Kidney epithelial cell (primary cell): ENCODE measurements around the gene PSME3IP1. TPM values are rescaled to one million over a fixed set of nuclear protein-coding genes. Genes with fewer than 3 reads are reported as not detected.
A peak's percentile ranks its signal among the peaks of the same experiment; 100 is the strongest.

Experiments
- DNase-seq: peaks from one replicate; pipeline ENCODE4 v3.0.0-alpha.2; 2010; ENCODE audit warnings: low read depth
- H3K27me3 ChIP-seq: 2 replicates; pipeline ENCODE4 v1.6.0; 2011; ENCODE audit warnings: low read length; ENCODE audit not compliant: control insufficient read depth, insufficient read depth
- H3K36me3 ChIP-seq: 2 replicates; pipeline ENCODE4 v1.5.1; 2011; ENCODE audit warnings: low read length; ENCODE audit not compliant: control insufficient read depth, insufficient read depth
- H3K4me3 ChIP-seq: 2 replicates; pipeline ENCODE4 v1.5.1; 2011; ENCODE audit warnings: low read depth, mild to moderate bottlenecking, control low read depth, low read length
- CTCF ChIP-seq: IDR thresholded peaks from 2 replicates; pipeline ENCODE4 v1.5.1; 2011; ENCODE audit warnings: mild to moderate bottlenecking, moderate library complexity, low read length, control low read depth, inconsistent platforms; ENCODE audit not compliant: insufficient read depth, poor library complexity, severe bottlenecking
- total RNA-seq: library from RNA; depleted of rRNA; stranded (reverse); fragments of >200 nt; gene quantifications from 2 replicates; pipeline ENCODE4 v1.2.3, GENCODE V29; 2015

PSME3IP1 gene
- total RNA-seq, 1 donor from 2014 or later: 94.5 TPM

- Histone ChIP-seq H3K27me3 (no peaks in the 10 kb centered on the region), H3K4me3 (no peak overlapping the region), H3K36me3 (peaks cover 7% of the 10 kb centered on the region)
- TF ChIP-seq CTCF: no peak
- no peak for DNase-seq
Measured at GRCh38 chr16:57115514-57116182, 70.2 kb downstream of the PSME3IP1 start.

GRCh38 chr16:57115168-57115513, 70.7 kb downstream of the PSME3IP1 start:
- TF ChIP-seq CTCF: no peak
- H3K4me3 ChIP-seq: no peak overlapping the region
- no peaks in the 10 kb centered on the region for H3K27me3 ChIP-seq
- no peak for DNase-seq
- H3K36me3 ChIP-seq: peaks cover 7% of the 10 kb centered on the region

- no peak for DNase-seq
- H3K36me3 ChIP-seq: peaks cover 5% of the 10 kb centered on the region
- no peak overlapping the region for H3K4me3 ChIP-seq
- no peak for TF ChIP-seq CTCF
- no peaks in the 10 kb centered on the region for H3K27me3 ChIP-seq
Measured at GRCh38 chr16:57113664-57114063, 72.2 kb downstream of the PSME3IP1 start.

GRCh38 chr16:57113042-57113453, 72.8 kb downstream of the PSME3IP1 start:
- peak; percentile 25 for DNase-seq
- no peak for TF ChIP-seq CTCF
- H3K4me3 ChIP-seq: no peak overlapping the region

GRCh38 chr16:57112403-57113041, 73.3 kb downstream of the PSME3IP1 start:
- TF ChIP-seq CTCF: no peak
- DNase-seq: no peak
- no peak overlapping the region for H3K4me3 ChIP-seq
- H3K36me3 ChIP-seq: peaks cover 5% of the 10 kb centered on the region
- no peaks in the 10 kb centered on the region for H3K27me3 ChIP-seq

More at GRCh38 chr16:57113042-57113453, 72.8 kb downstream of the PSME3IP1 start:
- no peaks in the 10 kb centered on the region for H3K27me3 ChIP-seq
- peaks cover 5% of the 10 kb centered on the region for H3K36me3 ChIP-seq

- TF ChIP-seq CTCF: no peak
- no peaks in the 10 kb centered on the region for H3K27me3 ChIP-seq
- peaks cover 4% of the 10 kb centered on the region for H3K36me3 ChIP-seq
- DNase-seq: no peak
- H3K4me3 ChIP-seq: no peak overlapping the region
Measured at GRCh38 chr16:57111420-57111819, 74.4 kb downstream of the PSME3IP1 start.
